ENCODE measurements around the gene ABCD2.

DNA sequence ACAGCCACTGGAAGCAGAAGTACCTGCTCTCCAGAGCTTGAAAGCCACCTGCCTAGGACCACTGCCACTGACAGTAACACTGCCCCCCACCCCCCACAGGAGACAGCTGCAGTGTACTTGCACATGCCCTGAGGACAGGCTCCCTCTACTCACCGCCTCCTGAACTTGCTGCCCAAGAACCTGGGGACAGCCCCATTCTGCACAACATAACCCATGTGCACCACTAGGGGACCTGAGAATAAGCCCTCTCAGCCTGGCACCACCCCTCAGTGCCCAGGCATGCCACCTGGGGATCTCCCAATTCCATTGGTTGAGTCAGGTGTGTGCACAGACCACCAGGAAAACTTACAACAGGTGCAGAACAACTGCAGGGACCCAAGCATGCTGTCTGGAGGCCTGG is 109.6 kb downstream of the ABCD2 start:
- TF ChIP-seq POLR2A (IDR thresholded peaks at IDR 0.05), result no peak
- TF ChIP-seq, protein P1, sequence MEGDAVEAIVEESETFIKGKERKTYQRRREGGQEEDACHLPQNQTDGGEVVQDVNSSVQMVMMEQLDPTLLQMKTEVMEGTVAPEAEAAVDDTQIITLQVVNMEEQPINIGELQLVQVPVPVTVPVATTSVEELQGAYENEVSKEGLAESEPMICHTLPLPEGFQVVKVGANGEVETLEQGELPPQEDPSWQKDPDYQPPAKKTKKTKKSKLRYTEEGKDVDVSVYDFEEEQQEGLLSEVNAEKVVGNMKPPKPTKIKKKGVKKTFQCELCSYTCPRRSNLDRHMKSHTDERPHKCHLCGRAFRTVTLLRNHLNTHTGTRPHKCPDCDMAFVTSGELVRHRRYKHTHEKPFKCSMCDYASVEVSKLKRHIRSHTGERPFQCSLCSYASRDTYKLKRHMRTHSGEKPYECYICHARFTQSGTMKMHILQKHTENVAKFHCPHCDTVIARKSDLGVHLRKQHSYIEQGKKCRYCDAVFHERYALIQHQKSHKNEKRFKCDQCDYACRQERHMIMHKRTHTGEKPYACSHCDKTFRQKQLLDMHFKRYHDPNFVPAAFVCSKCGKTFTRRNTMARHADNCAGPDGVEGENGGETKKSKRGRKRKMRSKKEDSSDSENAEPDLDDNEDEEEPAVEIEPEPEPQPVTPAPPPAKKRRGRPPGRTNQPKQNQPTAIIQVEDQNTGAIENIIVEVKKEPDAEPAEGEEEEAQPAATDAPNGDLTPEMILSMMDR (IDR thresholded peaks at IDR 0.05), result no peak

Measured in uterus (tissue), 2 donors.